ENCODE data around the gene HHATL.

Gene HHATL

DNA sequence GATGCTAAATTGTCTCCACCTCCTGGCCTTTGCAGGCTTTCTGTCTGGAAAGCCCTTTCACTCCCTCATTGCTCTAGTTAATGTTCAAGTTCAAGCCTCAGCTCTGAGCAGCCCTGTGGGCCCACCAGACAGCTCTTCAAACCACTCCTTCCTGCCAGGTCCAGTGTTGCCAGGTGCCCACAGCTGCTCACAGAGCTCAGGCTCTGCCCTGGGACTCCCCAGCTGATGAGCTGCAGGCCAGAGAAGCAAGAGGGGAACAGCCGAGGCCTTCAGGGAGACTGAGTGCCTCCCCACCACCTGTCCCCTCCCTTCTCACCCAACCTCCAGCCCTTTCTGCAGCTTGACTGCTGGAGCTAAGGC, 50.4 kb downstream of the HHATL start:
- peak overlapping the region; percentile 64 for H3K27ac ChIP-seq
- TF ChIP-seq, protein P1, sequence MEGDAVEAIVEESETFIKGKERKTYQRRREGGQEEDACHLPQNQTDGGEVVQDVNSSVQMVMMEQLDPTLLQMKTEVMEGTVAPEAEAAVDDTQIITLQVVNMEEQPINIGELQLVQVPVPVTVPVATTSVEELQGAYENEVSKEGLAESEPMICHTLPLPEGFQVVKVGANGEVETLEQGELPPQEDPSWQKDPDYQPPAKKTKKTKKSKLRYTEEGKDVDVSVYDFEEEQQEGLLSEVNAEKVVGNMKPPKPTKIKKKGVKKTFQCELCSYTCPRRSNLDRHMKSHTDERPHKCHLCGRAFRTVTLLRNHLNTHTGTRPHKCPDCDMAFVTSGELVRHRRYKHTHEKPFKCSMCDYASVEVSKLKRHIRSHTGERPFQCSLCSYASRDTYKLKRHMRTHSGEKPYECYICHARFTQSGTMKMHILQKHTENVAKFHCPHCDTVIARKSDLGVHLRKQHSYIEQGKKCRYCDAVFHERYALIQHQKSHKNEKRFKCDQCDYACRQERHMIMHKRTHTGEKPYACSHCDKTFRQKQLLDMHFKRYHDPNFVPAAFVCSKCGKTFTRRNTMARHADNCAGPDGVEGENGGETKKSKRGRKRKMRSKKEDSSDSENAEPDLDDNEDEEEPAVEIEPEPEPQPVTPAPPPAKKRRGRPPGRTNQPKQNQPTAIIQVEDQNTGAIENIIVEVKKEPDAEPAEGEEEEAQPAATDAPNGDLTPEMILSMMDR (conservative IDR thresholded peaks at IDR 0.05): no peak
- no peak for TF ChIP-seq ZFX (IDR thresholded peaks at IDR 0.05)

DNA sequence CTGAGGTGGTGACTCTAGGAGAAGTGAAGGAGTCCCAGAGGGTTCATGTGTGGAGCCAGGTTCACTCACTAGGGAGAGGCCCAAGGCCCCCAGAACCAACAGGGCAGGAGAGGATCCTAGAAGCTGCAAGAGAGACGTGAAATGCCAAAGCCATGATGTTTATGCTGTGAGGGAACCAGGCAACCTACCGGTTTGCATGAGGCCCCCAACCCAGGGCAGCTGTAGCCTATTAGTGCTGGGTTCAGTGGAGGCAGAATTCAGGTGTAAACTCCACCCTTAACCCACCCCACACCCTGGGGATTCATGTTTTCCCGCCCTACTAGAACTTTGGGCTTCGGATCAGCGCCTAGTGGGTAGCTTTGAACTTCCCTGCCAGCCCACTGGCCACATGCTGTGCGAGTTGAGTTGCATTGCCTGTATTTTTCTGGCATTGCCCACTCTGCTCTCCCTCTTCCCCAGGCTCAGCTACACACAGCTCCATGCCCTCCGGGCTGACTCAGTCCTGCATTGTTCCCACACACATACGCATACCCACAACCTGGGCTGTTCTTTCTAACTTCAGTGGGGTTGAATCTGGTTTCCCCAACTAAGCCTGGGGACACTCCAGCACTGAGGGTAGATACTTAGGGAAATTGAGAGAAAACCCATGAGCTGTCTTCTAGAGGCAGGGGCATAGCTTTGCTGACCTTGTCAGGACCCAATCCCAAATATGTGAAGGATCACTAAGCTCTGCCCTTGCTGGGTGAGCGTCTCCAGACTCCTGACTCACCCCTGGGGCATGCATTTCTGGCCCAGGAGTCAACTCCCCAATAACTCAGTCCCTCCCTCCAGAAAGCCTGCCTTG, 51.1 kb downstream of the HHATL start:
- H3K27ac ChIP-seq: no peak overlapping the region
- TF ChIP-seq ZFX (IDR thresholded peaks at IDR 0.05): no peak
- TF ChIP-seq, protein P1 (conservative IDR thresholded peaks at IDR 0.05): no peak

DNA sequence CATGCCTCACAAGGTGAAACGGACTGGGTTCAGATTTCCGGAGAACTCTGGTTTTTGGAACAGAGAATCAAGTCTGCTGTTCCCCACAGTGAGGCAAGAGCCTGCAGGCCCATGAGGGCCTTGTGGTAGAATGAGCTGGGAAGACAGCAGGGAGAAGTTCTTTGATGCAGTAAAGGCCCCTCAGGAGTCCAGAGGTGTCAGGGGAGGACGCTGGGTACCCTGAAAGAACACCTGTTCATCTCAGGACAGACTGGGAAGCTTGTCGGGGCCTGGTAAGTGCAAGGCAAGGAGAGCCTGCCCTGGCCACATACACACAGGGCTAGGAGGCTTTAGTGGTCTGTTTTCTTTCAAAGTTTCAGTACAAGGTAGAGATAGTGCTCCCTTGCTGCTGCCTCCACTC, 52.8 kb downstream of the HHATL start:
- TF ChIP-seq ZFX (IDR thresholded peaks at IDR 0.05): no peak
- TF ChIP-seq, protein P1 (conservative IDR thresholded peaks at IDR 0.05): no peak
- no peak overlapping the region for H3K27ac ChIP-seq

DNA sequence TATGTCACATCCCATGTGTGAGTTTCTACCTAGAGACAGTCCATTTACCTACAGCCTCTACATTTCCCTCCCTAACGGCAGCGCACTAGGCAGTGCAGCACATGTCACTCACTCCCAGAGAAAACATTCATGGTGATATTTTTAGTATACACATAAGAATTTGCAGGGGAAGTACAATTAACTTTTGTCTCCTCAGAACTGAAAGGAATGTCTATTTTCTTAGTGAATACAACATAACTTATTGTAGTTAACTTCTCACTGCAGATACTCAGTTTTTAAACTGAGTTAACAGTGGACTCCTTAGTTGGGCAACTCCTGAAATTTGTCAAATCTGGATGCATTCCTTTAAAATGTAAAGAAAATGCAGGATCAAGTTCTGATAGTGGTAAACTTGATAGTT, 53.6 kb downstream of the HHATL start:
- TF ChIP-seq, protein P1 (conservative IDR thresholded peaks at IDR 0.05): no peak
- no peak for TF ChIP-seq ZFX (IDR thresholded peaks at IDR 0.05)
- H3K27ac ChIP-seq: no peak overlapping the region

DNA sequence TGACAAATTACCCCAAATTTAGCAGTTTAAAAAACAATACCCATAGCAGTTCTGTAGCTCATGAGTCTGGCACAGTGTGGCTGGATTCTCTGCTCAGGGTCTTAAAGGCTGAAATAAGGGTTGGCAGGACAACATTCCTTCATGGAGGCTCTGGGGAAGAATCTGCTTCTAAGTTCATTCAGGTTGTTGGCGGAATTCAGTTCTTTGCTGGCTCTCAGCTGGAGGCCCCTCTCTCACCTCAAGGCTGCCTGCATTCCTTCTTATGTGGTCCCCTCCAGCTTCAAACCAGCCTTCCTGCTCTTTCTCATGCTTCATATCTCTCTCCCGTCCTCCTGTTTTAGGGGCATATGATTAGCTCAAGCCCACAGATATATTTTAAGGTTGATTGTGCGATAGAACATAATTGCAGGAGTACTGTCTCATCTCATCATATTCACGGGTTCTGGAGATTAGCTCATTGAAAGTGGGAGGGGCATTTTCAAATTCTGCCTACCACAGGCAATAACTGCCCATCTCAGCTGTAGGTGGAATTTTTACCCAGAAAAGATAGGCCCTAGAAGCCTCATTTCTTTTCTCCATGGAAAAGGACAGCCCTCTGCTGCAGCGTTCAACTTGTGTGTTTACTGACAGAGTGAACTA, 54.7 kb downstream of the HHATL start:
- no peak for TF ChIP-seq ZFX (IDR thresholded peaks at IDR 0.05)
- TF ChIP-seq, protein P1 (conservative IDR thresholded peaks at IDR 0.05): no peak
- H3K27ac ChIP-seq: no peak overlapping the region
